Neuronal stem cell (in vitro differentiated cells): ENCODE results near the gene AGO3.

Source experiments
- DNase-seq: peaks from one replicate; pipeline ENCODE4 v3.0.0-alpha.2; 2013; ENCODE audit warnings: low spot score
- H2AFZ ChIP-seq: one replicate; pipeline ENCODE4 v1.6.1; 2013; ENCODE audit warnings: mild to moderate bottlenecking, low read length, inconsistent platforms
- H2AK5ac ChIP-seq: 2 replicates; pipeline ENCODE4 v1.6.1; 2013; ENCODE audit warnings: low read depth, mild to moderate bottlenecking, inconsistent platforms, low read length, moderate library complexity, mixed read lengths
- H2BK120ac ChIP-seq: 2 replicates; pipeline ENCODE4 v1.6.1; 2013; ENCODE audit warnings: low read depth, mild to moderate bottlenecking, inconsistent platforms, low read length, moderate library complexity, mixed read lengths
- H2BK12ac ChIP-seq: one replicate; pipeline ENCODE4 v1.6.1; 2013; ENCODE audit warnings: low read length, inconsistent platforms
- H2BK15ac ChIP-seq: 2 replicates; pipeline ENCODE4 v1.6.1; 2013; ENCODE audit warnings: mild to moderate bottlenecking, low read length, inconsistent platforms, mixed read lengths
- H2BK5ac ChIP-seq: one replicate; pipeline ENCODE4 v1.6.1; 2013; ENCODE audit warnings: inconsistent platforms, mild to moderate bottlenecking, low read length, moderate library complexity
- H3K14ac ChIP-seq: one replicate; pipeline ENCODE4 v1.6.1; 2013; ENCODE audit warnings: low read length, inconsistent platforms
- H3K18ac ChIP-seq: 2 replicates; pipeline ENCODE4 v1.6.1; 2013; ENCODE audit warnings: low read length, inconsistent platforms
- H3K23ac ChIP-seq: 2 replicates; pipeline ENCODE4 v1.6.1; 2013; ENCODE audit warnings: low read depth, mild to moderate bottlenecking, mixed read lengths, low read length, inconsistent platforms; ENCODE audit not compliant: poor library complexity
- H3K27ac ChIP-seq: replicated peaks from 3 replicates; pipeline ENCODE4 v1.5.1; 2013; ENCODE audit warnings: low read length, inconsistent platforms
- H3K27me3 ChIP-seq, 3 experiments: 2 replicates each; pipeline ENCODE4 v1.6.1; 2013; ENCODE audit warnings: low read length in 3 of 3, mild to moderate bottlenecking in 2 of 3, inconsistent platforms in 1 of 3, low read depth in 1 of 3, mixed read lengths in 1 of 3, moderate library complexity in 1 of 3; ENCODE audit not compliant: control insufficient read depth in 3 of 3, insufficient read depth in 3 of 3
- H3K36me3 ChIP-seq, 2 donors: replicated peaks in 1 of 2; 2 replicates each; pipeline ENCODE4 v1.6.1; 2013; ENCODE audit warnings: low read length in 2 of 2; ENCODE audit not compliant: control insufficient read depth in 2 of 2, insufficient read depth in 2 of 2
- H3K4ac ChIP-seq: 2 replicates; pipeline ENCODE4 v1.6.1; 2013; ENCODE audit warnings: inconsistent platforms, mild to moderate bottlenecking, low read length, moderate library complexity
- H3K4me1 ChIP-seq, 2 donors: 1 replicate in 1 of 2; 2 replicates in 1 of 2; pipeline ENCODE4 v1.6.1; 2013; ENCODE audit warnings: low read length in 2 of 2, low read depth in 1 of 2; ENCODE audit not compliant: control insufficient read depth in 2 of 2, insufficient read depth in 1 of 2
- H3K4me2 ChIP-seq: one replicate; pipeline ENCODE4 v1.6.1; 2013; ENCODE audit warnings: mild to moderate bottlenecking, low read length, inconsistent platforms; ENCODE audit not compliant: insufficient read depth, poor library complexity, severe bottlenecking
- H3K4me3 ChIP-seq, 2 donors: 2 replicates each; pipeline ENCODE4 v1.5.1; 2013; ENCODE audit warnings: low read length in 2 of 2, mild to moderate bottlenecking in 2 of 2, inconsistent platforms in 1 of 2, moderate library complexity in 1 of 2
- H3K79me1 ChIP-seq: one replicate; pipeline ENCODE4 v1.6.1; 2013; ENCODE audit warnings: low read depth, mild to moderate bottlenecking, inconsistent platforms, low read length, moderate library complexity
- H3K9ac ChIP-seq: one replicate; pipeline ENCODE4 v1.6.1; 2013; ENCODE audit warnings: mild to moderate bottlenecking, low read depth, low read length, inconsistent platforms; ENCODE audit not compliant: poor library complexity
- H3K9me3 ChIP-seq, 2 donors: replicated peaks in 1 of 2; 2 replicates each; pipeline versions ENCODE3 to v1.6.1; 2013; ENCODE audit warnings: low read length in 2 of 2, mild to moderate bottlenecking in 2 of 2, inconsistent platforms in 1 of 2, low read depth in 1 of 2, mixed read lengths in 1 of 2, moderate library complexity in 1 of 2; ENCODE audit not compliant: control insufficient read depth in 2 of 2, insufficient read depth in 1 of 2
- H4K8ac ChIP-seq: one replicate; pipeline ENCODE4 v1.6.1; 2013; ENCODE audit warnings: low read depth, mild to moderate bottlenecking, inconsistent platforms, low read length, moderate library complexity
- H4K91ac ChIP-seq: one replicate; pipeline ENCODE4 v1.6.1; 2013; ENCODE audit warnings: low read length, low read depth, mild to moderate bottlenecking, inconsistent platforms; ENCODE audit not compliant: poor library complexity
- WGBS, 2 donors: extraction: QIAGEN DNeasy Blood & Tissue Kit; methylation state at CpG; one replicate each; pipeline ENCODE4 v1.1.7; 2013; ENCODE audit warnings: missing lambda C conversion rate in 2 of 2, mixed read lengths in 1 of 2; ENCODE audit not compliant: insufficient read length in 2 of 2, insufficient replicate concordance in 1 of 2; ENCODE audit errors: extremely low coverage in 2 of 2; 5-methylcytosine and 5-hydroxymethylcytosine counted together

Gene AGO3

DNA sequence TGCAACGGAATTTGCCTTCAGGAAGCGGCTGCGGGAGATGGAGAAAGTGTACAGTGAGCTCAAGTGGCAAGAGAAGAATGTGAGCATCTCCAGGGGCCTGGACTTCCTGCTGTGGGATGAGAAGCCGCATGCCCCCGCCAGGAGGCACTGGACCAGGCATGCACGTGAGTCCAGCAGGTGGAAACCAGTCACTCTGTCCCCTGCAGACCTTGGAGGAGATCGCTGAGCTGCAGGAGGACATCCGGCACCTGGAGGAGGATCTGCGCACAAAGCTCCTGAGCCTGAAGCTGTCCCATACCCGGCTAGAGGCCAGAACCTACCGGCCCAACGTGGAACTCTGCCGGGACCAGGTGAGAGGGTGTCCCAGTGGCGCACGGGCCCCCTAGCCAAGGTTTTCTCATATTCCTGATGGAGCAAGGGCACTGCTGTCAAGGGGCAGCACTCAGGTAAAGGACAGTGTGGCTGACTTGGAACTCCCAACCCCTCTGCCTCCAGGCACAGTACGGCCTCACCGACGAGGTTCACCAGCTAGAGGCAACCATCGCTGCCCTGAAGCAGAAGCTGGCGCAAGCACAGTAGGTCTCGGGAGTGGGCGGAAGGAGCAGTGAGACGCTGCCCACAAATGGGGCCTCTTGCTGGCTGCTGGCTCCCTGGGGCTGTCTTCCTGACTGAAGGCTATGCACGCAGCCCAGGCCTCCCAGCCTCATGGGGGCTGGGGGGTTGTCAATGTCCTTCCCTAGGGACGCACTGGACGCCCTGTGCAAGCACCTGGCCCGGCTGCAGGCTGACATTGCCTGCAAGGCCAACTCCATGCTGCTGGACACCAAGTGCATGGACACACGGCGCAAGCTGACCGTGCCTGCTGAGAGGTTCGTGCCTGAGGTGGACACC lies 156.6 kb downstream of the AGO3 start:
- peak overlapping the region; percentile 81 for H3K4ac ChIP-seq
- H3K4me2 ChIP-seq = no peak overlapping the region
- no peak overlapping the region for H2BK5ac ChIP-seq
- H3K9ac ChIP-seq = peak overlapping the region; percentile 32
- H3K14ac ChIP-seq = no peak overlapping the region
- no peak overlapping the region for H3K27ac ChIP-seq
- peak overlapping the region; percentile 81 for H2BK120ac ChIP-seq
- H3K27me3 ChIP-seq = no peaks in the 10 kb centered on the region
- H3K23ac ChIP-seq = peak overlapping the region; percentile 32
- no peak overlapping the region for H4K91ac ChIP-seq
- WGBS, 2 donors = no CpG with 5 or more reads among the region's 31 CpGs
- no peak for DNase-seq
- H3K79me1 ChIP-seq = peaks cover 19% of the 10 kb centered on the region
- peaks cover 14% of the 10 kb centered on the region in 2 donors for H3K4me1 ChIP-seq
- peak overlapping the region; percentile 95 for H2BK15ac ChIP-seq
- H3K18ac ChIP-seq = no peak overlapping the region
- no peaks in the 10 kb centered on the region for H3K9me3 ChIP-seq
- H2BK12ac ChIP-seq = no peak overlapping the region
- peak overlapping the region; percentile 98 for H2AK5ac ChIP-seq
- peak overlapping the region; percentile 99 for H2AFZ ChIP-seq
- H3K4me3 ChIP-seq = peak overlapping the region in 1 of 2 donors; percentile 14
- H4K8ac ChIP-seq = no peak overlapping the region
- H3K36me3 ChIP-seq = peaks cover 28 to 39% of the 10 kb centered on the region in 2 donors

DNA sequence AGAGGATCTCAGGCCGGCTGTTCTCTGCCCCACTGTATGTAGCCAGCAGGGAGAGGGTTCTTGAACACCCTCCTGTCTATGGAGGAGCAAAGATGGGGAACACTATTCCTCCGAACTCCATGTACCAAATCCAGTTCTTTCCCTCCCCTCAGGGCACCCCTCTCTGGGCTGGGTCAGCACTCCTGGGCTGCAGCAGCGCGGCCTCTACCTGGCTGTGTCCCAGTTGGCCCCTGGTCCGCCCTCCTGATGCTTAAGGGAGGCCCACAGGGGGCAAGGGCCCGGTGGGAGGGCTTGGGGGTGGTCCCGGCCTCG lies 157.3 kb downstream of the AGO3 start:
- peak overlapping the region; percentile 95 for H2BK15ac ChIP-seq
- H3K79me1 ChIP-seq = peaks cover 19% of the 10 kb centered on the region
- H2BK12ac ChIP-seq = no peak overlapping the region
- no peak for DNase-seq
- peak overlapping the region; percentile 98 for H2AK5ac ChIP-seq
- peak overlapping the region; percentile 81 for H3K4ac ChIP-seq
- no peaks in the 10 kb centered on the region for H3K27me3 ChIP-seq
- WGBS, 2 donors = no CpG with 5 or more reads among the region's 8 CpGs
- no peaks in the 10 kb centered on the region for H3K9me3 ChIP-seq
- H3K4me3 ChIP-seq = peak overlapping the region in 1 of 2 donors; percentile 98
- H4K8ac ChIP-seq = peak overlapping the region; percentile 75
- H2BK5ac ChIP-seq = peak overlapping the region; percentile 90
- peak overlapping the region; percentile 27 for H3K14ac ChIP-seq
- peak overlapping the region; percentile 74 for H3K9ac ChIP-seq
- H3K4me2 ChIP-seq = peak overlapping the region; percentile 32
- peak overlapping the region; percentile 81 for H2BK120ac ChIP-seq
- no peak overlapping the region for H4K91ac ChIP-seq
- H3K4me1 ChIP-seq = peaks cover 14% of the 10 kb centered on the region in 2 donors
- H3K36me3 ChIP-seq = peaks cover 36 to 47% of the 10 kb centered on the region in 2 donors
- H3K27ac ChIP-seq = no peak overlapping the region
- H3K23ac ChIP-seq = no peak overlapping the region
- H2AFZ ChIP-seq = peak overlapping the region; percentile 99
- H3K18ac ChIP-seq = peak overlapping the region; percentile 93

DNA sequence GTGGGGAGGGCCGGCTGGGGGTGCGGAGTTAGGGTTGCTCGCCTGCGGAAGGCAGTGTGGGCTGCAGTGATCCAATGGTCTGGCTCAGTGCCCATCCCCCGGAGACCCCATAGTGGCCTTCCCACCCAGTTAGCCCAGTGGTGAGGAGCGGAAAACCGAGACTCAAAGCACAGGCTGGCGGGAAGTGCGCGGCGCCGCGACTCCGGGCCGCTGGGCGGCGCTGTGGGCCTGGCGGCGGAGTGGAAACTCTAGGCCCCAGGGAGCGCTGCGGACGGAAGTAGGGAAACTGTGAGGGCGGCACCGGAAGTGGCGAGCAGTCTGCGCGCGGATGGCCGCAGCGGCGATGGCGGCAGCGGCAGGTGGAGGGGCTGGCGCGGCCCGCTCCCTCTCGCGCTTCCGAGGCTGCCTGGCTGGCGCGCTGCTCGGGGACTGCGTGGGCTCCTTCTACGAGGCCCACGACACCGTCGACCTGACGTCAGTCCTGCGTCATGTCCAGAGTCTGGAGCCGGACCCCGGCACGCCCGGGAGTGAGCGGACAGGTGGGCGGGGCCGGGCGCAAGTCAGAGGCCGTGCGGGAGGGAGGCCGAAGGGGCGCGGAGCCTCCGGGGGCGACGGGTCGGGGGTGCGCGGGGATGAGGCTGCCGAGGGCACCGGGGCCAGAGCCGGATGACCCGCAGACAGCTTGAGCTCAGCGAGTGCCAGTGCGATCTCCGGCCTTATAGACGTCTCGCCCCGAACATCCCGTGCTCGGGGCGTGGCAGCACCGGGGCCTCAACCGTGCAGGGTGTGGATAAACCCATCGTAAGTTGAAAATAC lies 157.9 kb downstream of the AGO3 start, which contains the start of gene ADPRS:
ADPRS (plus strand) TSS at position 316 of the 816 bp plus-strand sequence; CDS start at position 329, 13 bp downstream.
- no peak within 1 kb of the TSS for H4K91ac ChIP-seq
- H3K79me1 ChIP-seq = peaks cover 19% of the 10 kb centered on the region
- H2AK5ac ChIP-seq = peak within 1 kb of the TSS; percentile 98
- H3K4me1 ChIP-seq = peaks cover 12 to 14% of the 10 kb centered on the region in 2 donors
- H2BK12ac ChIP-seq = no peak within 1 kb of the TSS
- H3K23ac ChIP-seq = peak within 1 kb of the TSS; percentile 100
- peak within 1 kb of the TSS; percentile 98 for H3K18ac ChIP-seq
- no peaks in the 10 kb centered on the region for H3K27me3 ChIP-seq
- peak within 1 kb of the TSS; percentile 97 to 98 for H3K4me3 ChIP-seq
- H3K27ac ChIP-seq = peak within 1 kb of the TSS; percentile 65
- peak within 1 kb of the TSS; percentile 99 for H4K8ac ChIP-seq
- no peaks in the 10 kb centered on the region for H3K9me3 ChIP-seq
- H2AFZ ChIP-seq = peak within 1 kb of the TSS; percentile 99
- peaks cover 41 to 52% of the 10 kb centered on the region in 2 donors for H3K36me3 ChIP-seq
- H2BK5ac ChIP-seq = peak within 1 kb of the TSS; percentile 90
- peak; percentile 87 for DNase-seq
- H3K9ac ChIP-seq = peak within 1 kb of the TSS; percentile 99
- H3K14ac ChIP-seq = peak within 1 kb of the TSS; percentile 98
- peak within 1 kb of the TSS; percentile 90 for H3K4me2 ChIP-seq
- no CpG with 5 or more reads among the region's 84 CpGs for WGBS, 2 donors
- peak within 1 kb of the TSS; percentile 94 for H3K4ac ChIP-seq
- H2BK120ac ChIP-seq = peak within 1 kb of the TSS; percentile 81
- peak within 1 kb of the TSS; percentile 95 for H2BK15ac ChIP-seq
